ENCODE measurements around the gene MAP3K8.

The MAP3K8 gene

GRCh38 chr10:30489346-30489745, 55.4 kb downstream of the MAP3K8 start:
- H3K4me3 ChIP-seq (ENCODE audit: low read depth, low read length): no peak overlapping the region

- no peak overlapping the region for H3K4me3 ChIP-seq (ENCODE audit: low read depth, low read length)
These were observed 56.5 kb downstream of the MAP3K8 start for GRCh38 chr10:30490289-30491000.

GRCh38 chr10:30491204-30491915, 57.4 kb downstream of the MAP3K8 start:
- no peak overlapping the region for H3K4me3 ChIP-seq (ENCODE audit: low read depth, low read length)

GRCh38 chr10:30491916-30492515, 58.0 kb downstream of the MAP3K8 start:
- H3K4me3 ChIP-seq (ENCODE audit: low read depth, low read length): no peak overlapping the region

GRCh38 chr10:30493609-30494530, 59.9 kb downstream of the MAP3K8 start:
- no peak overlapping the region for H3K4me3 ChIP-seq (ENCODE audit: low read depth, low read length)

GRCh38 chr10:30494558-30494957, 60.6 kb downstream of the MAP3K8 start:
- H3K4me3 ChIP-seq (ENCODE audit: low read depth, low read length): no peak overlapping the region

- no peak overlapping the region for H3K4me3 ChIP-seq (ENCODE audit: low read depth, low read length)
These were observed 61.7 kb downstream of the MAP3K8 start for GRCh38 chr10:30495687-30496086.

- H3K4me3 ChIP-seq (ENCODE audit: low read depth, low read length): no peak overlapping the region
These were observed 65.8 kb downstream of the MAP3K8 start for GRCh38 chr10:30499816-30500215.

GRCh38 chr10:30500534-30500933, 66.5 kb downstream of the MAP3K8 start:
- no peak overlapping the region for H3K4me3 ChIP-seq (ENCODE audit: low read depth, low read length)

- no peak overlapping the region for H3K4me3 ChIP-seq (ENCODE audit: low read depth, low read length)
These were observed 67.0 kb downstream of the MAP3K8 start for GRCh38 chr10:30500963-30501504.

GRCh38 chr10:30502266-30503060, 68.5 kb downstream of the MAP3K8 start:
- H3K4me3 ChIP-seq (ENCODE audit: low read depth, low read length): no peak overlapping the region

GRCh38 chr10:30503700-30504266, 69.8 kb downstream of the MAP3K8 start:
- no peak overlapping the region for H3K4me3 ChIP-seq (ENCODE audit: low read depth, low read length)

GRCh38 chr10:30505543-30506298, 71.7 kb downstream of the MAP3K8 start:
- no peak overlapping the region for H3K4me3 ChIP-seq (ENCODE audit: low read depth, low read length)

GRCh38 chr10:30509508-30509907, 75.5 kb downstream of the MAP3K8 start:
- no peak overlapping the region for H3K4me3 ChIP-seq (ENCODE audit: low read depth, low read length)

- no peak overlapping the region for H3K4me3 ChIP-seq (ENCODE audit: low read depth, low read length)
These were observed 76.4 kb downstream of the MAP3K8 start for GRCh38 chr10:30510184-30510931.

GRCh38 chr10:30510932-30511700, 77.1 kb downstream of the MAP3K8 start:
- no peak overlapping the region for H3K4me3 ChIP-seq (ENCODE audit: low read depth, low read length)
